Liver (tissue), 3 donors: ENCODE results near the gene SUCO.

Experiments
- CTCF ChIP-seq: fragments of 150-350 bp; IDR thresholded peaks from 2 replicates; pipeline ENCODE4 v1.5.1; 2017; ENCODE audit warnings: improper control_type of control experiment, low read depth, low read length; ENCODE audit not compliant: missing input control
- RXRA ChIP-seq, 2 donors: IDR thresholded peaks; 2 replicates each; pipeline ENCODE4 v1.6.1; 2017 to 2018; ENCODE audit warnings: antibody characterized with exemption in 2 of 2, mild to moderate bottlenecking in 1 of 2
- donor health status: healthy.
- donor health status: healthy.

- TF ChIP-seq CTCF (no peak), RXRA (IDR thresholded peaks at IDR 0.05) (no peak)
Observed at GRCh38 chr1:172549621-172550280, 16.8 kb downstream of the SUCO start.
